ENCODE data around the gene ATG101. TPM values are rescaled to one million over a fixed set of nuclear protein-coding genes. Genes with fewer than 3 reads are reported as not detected.

The ATG101 gene
- total and polyA plus RNA-seq, 2 of the 13 experiments (the other 11 are each of a cell fraction or from before 2014, with no cell fraction given): 58.2 to 67.7 TPM

DNA sequence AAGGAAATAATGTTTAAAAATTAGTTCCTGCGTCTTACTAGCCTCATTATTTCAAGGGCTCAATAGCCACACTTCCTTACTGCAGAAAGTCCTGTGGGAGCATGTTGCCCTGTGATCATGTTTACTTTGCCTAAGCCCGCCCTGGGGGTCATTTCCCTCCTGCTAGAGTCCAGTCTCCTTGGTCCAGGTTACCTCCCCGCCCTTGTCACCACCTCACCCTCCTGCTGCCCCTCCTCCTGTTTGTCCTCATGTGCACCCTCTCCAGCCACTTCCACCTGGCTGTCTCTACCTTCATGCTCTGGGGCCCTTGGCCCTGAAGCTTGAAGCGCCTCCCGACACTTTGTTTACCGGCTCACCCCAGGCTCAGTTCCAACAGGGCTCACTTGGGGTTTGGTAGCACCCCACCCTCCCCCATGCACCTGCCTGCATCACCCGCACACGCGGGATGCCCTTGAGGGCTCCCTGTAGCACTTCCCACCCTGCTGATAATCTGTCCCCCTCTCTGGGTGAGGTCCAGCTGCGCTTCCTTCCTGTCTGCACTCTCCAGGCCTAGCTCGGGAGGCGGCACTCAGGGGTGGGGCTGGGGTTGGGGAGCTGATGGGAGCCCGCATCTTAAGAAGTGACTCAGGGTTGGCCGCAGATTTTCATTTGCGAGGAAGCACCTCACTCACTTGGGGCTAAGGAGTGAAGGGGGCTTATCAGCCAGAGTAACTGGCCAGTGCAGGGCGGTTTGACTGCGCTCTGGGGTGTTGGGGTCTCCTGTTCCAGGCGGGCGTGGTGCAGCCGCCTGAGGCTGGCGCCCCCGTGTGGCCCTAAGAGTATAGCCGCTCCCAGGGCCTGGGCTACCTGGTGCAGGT lies 49.8 kb downstream of the ATG101 start (continued):
- TF ChIP-seq RCOR2 (CRISPR knock-in tag; IDR thresholded peaks at IDR 0.05) (no peak), MYPOP (CRISPR knock-in tag; IDR thresholded peaks at IDR 0.05) (peak; percentile 33; the same call in 1 of the 2 replicates), ZNF776 (CRISPR knock-in tag; IDR thresholded peaks at IDR 0.05) (no peak), ZNF891 (CRISPR knock-in tag; IDR thresholded peaks at IDR 0.05) (no peak), HNRNPH1 (optimal IDR thresholded peaks at IDR 0.05; ENCODE audit: low read depth, low read length) (no peak), TCF7 (IDR thresholded peaks at IDR 0.05; ENCODE audit: low read depth) (peak; percentile 44; the same call in 1 of the 2 replicates), SNRNP70 (IDR thresholded peaks at IDR 0.05; ENCODE audit: low read depth, low read length) (no peak), ZNF619 (CRISPR knock-in tag; IDR thresholded peaks at IDR 0.05) (no peak; the same call in 1 of the 2 replicates), MTF2 (CRISPR knock-in tag; IDR thresholded peaks at IDR 0.05; ENCODE audit: borderline replicate concordance) (no peak), BRD4 (CRISPR knock-in tag; IDR thresholded peaks at IDR 0.05) (no peak), ZIK1 (CRISPR knock-in tag; IDR thresholded peaks at IDR 0.05; ENCODE audit: borderline replicate concordance, low read depth) (no peak), POGK (CRISPR knock-in tag; conservative IDR thresholded peaks at IDR 0.05) (no peak)
- TF ChIP-seq, protein P1, sequence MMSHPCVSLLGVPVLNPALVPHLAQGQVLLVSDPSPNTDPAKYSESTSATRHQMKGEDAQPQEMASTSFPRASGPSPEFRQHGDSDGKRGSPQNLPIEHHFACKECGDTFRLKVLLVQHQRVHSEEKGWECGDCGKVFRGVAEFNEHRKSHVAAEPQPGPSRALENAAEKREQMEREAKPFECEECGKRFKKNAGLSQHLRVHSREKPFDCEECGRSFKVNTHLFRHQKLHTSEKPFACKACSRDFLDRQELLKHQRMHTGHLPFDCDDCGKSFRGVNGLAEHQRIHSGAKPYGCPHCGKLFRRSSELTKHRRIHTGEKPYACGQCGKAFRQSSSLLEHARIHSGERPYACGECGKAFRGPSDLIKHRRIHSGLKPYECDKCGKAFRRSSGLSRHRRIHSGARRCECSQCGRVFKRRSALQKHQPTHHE (CRISPR knock-in tag; IDR thresholded peaks at IDR 0.05; ENCODE audit: borderline replicate concordance): no peak
- TF ChIP-seq, protein P2, sequence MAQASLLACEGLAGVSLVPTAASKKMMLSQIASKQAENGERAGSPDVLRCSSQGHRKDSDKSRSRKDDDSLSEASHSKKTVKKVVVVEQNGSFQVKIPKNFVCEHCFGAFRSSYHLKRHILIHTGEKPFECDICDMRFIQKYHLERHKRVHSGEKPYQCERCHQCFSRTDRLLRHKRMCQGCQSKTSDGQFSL (CRISPR knock-in tag; IDR thresholded peaks at IDR 0.05): no peak
- TF ChIP-seq, protein P3, sequence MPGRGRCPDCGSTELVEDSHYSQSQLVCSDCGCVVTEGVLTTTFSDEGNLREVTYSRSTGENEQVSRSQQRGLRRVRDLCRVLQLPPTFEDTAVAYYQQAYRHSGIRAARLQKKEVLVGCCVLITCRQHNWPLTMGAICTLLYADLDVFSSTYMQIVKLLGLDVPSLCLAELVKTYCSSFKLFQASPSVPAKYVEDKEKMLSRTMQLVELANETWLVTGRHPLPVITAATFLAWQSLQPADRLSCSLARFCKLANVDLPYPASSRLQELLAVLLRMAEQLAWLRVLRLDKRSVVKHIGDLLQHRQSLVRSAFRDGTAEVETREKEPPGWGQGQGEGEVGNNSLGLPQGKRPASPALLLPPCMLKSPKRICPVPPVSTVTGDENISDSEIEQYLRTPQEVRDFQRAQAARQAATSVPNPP (CRISPR knock-in tag; IDR thresholded peaks at IDR 0.05): no peak

Data from HepG2 (cell line).